A673 (cell line): ENCODE measurements around the gene EED.

Experiments used
- EZH2 ChIP-seq: fragments of 200-600 bp; sonication (generic); IDR thresholded peaks from 2 replicates; pipeline ENCODE4 v1.6.1; 2017; ENCODE audit warnings: borderline replicate concordance, low read depth, mild to moderate bottlenecking, mixed read lengths, antibody characterized with exemption, low read length; ENCODE audit not compliant: poor library complexity, severe bottlenecking
- TF ChIP-seq, protein P1 (sequence below): fragments of 300-800, 200-600 bp; sonication (generic); conservative IDR thresholded peaks from 2 replicates; pipeline ENCODE4 v1.5.1; 2017; ENCODE audit warnings: low read depth, mild to moderate bottlenecking, antibody characterized with exemption, low read length, moderate library complexity, mixed read lengths

DNA sequence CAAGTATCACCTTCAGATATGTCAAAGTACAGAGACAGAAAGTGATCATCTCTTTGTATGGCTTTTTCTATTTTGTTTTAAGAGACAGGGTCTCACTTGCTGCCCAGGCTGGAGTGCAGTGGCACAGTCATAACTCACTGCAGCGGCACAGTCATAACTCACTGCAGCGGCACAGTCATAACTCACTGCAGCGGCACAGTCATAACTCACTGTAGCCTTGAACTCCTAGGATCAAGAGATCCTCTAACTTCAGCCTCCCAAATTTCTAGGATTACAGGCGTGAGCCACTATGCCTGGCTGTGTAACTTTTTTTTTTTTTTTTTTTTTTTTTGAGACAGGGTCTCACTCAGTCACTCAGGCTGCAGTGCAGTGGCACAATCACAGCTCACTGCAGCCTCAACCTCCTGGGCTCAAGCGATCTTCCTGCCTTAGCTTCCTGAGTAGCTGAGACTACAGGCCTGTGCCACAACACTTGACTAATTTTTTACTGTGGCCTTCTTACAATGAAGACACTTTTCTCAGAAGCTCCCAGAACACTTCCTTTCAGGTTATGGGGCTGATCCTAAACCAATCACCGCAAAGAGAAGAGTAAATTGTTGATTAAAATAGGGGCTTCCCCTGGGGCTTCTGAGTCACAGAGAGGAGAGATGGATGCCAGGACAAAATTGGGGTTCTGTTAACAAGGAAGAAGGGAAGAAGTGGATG is 48.5 kb downstream of the EED start:
- TF ChIP-seq, protein P1, sequence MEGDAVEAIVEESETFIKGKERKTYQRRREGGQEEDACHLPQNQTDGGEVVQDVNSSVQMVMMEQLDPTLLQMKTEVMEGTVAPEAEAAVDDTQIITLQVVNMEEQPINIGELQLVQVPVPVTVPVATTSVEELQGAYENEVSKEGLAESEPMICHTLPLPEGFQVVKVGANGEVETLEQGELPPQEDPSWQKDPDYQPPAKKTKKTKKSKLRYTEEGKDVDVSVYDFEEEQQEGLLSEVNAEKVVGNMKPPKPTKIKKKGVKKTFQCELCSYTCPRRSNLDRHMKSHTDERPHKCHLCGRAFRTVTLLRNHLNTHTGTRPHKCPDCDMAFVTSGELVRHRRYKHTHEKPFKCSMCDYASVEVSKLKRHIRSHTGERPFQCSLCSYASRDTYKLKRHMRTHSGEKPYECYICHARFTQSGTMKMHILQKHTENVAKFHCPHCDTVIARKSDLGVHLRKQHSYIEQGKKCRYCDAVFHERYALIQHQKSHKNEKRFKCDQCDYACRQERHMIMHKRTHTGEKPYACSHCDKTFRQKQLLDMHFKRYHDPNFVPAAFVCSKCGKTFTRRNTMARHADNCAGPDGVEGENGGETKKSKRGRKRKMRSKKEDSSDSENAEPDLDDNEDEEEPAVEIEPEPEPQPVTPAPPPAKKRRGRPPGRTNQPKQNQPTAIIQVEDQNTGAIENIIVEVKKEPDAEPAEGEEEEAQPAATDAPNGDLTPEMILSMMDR: no peak
- TF ChIP-seq EZH2: no peak
